ENCODE results near the gene PITPNC1.
A peak's percentile ranks its signal among the peaks of the same experiment; 100 is the strongest.
"Not testable (repeated sequence)": the region's sequence is repeated elsewhere in the genome, so short reads cannot be mapped to it uniquely, and the experiment has no call there.

PITPNC1 gene

GRCh38 chr17:67401598-67402504, 24.8 kb downstream of the PITPNC1 start:
- Histone ChIP-seq H3K4me3 (ENCODE audit: low read depth, low read length) (no peak overlapping the region), H4K12ac (ENCODE audit: low read depth, low read length) (no peak overlapping the region), H2AK5ac (ENCODE audit: low read length) (no peak overlapping the region), H3K4me1 (ENCODE audit: control insufficient read depth in 1 of 2, insufficient read depth in 2 of 2, low read length in 2 of 2) (peaks cover 0 to 3% of the 10 kb centered on the region in 2 experiments), H2BK5ac (ENCODE audit: low read depth, low read length, poor library complexity) (no peak overlapping the region), H4K8ac (ENCODE audit: low read depth, low read length) (no peak overlapping the region), H3K9me3 (ENCODE audit: insufficient read depth, low read depth, low read length) (no peaks in the 10 kb centered on the region), H3K18ac (ENCODE audit: low read length) (no peak overlapping the region), H3K27ac (ENCODE audit: low read depth, low read length) (no peak overlapping the region), H2BK120ac (ENCODE audit: insufficient read depth, low read length, poor library complexity) (no peak overlapping the region), H3K4me2 (ENCODE audit: low read length) (no peak overlapping the region), H3K14ac (ENCODE audit: low read length) (no peak overlapping the region), H2BK12ac (ENCODE audit: low read length) (no peak overlapping the region), H3K79me1 (ENCODE audit: low read length) (no peaks in the 10 kb centered on the region), H3K9ac (ENCODE audit: low read length) (no peak overlapping the region), H3K23ac (ENCODE audit: low read length) (no peak overlapping the region), H3K79me2 (ENCODE audit: control insufficient read depth, insufficient read depth, low read length, poor library complexity) (no peaks in the 10 kb centered on the region), H3K27me3 (ENCODE audit: insufficient read depth, low read length) (no peaks in the 10 kb centered on the region), H3K4ac (ENCODE audit: low read depth, low read length) (no peak overlapping the region), H4K91ac (ENCODE audit: low read depth, low read length) (no peak overlapping the region), H2AFZ (ENCODE audit: insufficient read depth, low read length, poor library complexity) (no peak overlapping the region), H3K36me3 (ENCODE audit: control insufficient read depth in 1 of 2, insufficient read depth in 2 of 2, low read length in 2 of 2) (no peaks in the 10 kb centered on the region)
- DNase-seq, result peak; percentile 67 to 89
- WGBS (ENCODE audit: extremely low coverage, insufficient coverage, insufficient read length), result no CpG with 5 or more reads among the region's 16 CpGs

GRCh38 chr17:67403065-67403464, 26.0 kb downstream of the PITPNC1 start:
- H3K23ac ChIP-seq (ENCODE audit: low read length), result no peak overlapping the region
- H3K27me3 ChIP-seq (ENCODE audit: insufficient read depth, low read length), result no peaks in the 10 kb centered on the region
- no peaks in the 10 kb centered on the region for H3K9me3 ChIP-seq (ENCODE audit: insufficient read depth, low read depth, low read length)
- no CpG with 5 or more reads among the region's 2 CpGs for WGBS (ENCODE audit: extremely low coverage, insufficient coverage, insufficient read length)
- no peak overlapping the region for H3K4me3 ChIP-seq (ENCODE audit: low read depth, low read length)
- no peak overlapping the region for H2BK12ac ChIP-seq (ENCODE audit: low read length)
- H3K79me2 ChIP-seq (ENCODE audit: control insufficient read depth, insufficient read depth, low read length, poor library complexity), result no peaks in the 10 kb centered on the region
- H4K12ac ChIP-seq (ENCODE audit: low read depth, low read length), result no peak overlapping the region
- H4K8ac ChIP-seq (ENCODE audit: low read depth, low read length), result no peak overlapping the region
- no peak overlapping the region for H2AK5ac ChIP-seq (ENCODE audit: low read length)
- H3K14ac ChIP-seq (ENCODE audit: low read length), result no peak overlapping the region
- no peaks in the 10 kb centered on the region for H3K79me1 ChIP-seq (ENCODE audit: low read length)
- no peak for DNase-seq
- no peak overlapping the region for H2BK120ac ChIP-seq (ENCODE audit: insufficient read depth, low read length, poor library complexity)
- no peak overlapping the region for H2BK5ac ChIP-seq (ENCODE audit: low read depth, low read length, poor library complexity)
- no peak overlapping the region for H3K27ac ChIP-seq (ENCODE audit: low read depth, low read length)
- H3K36me3 ChIP-seq (ENCODE audit: control insufficient read depth in 1 of 2, insufficient read depth in 2 of 2, low read length in 2 of 2), result no peaks in the 10 kb centered on the region
- H3K4me2 ChIP-seq (ENCODE audit: low read length), result no peak overlapping the region
- no peak overlapping the region for H2AFZ ChIP-seq (ENCODE audit: insufficient read depth, low read length, poor library complexity)
- peaks cover 0 to 3% of the 10 kb centered on the region in 2 experiments for H3K4me1 ChIP-seq (ENCODE audit: control insufficient read depth in 1 of 2, insufficient read depth in 2 of 2, low read length in 2 of 2)
- H3K9ac ChIP-seq (ENCODE audit: low read length), result no peak overlapping the region
- H3K4ac ChIP-seq (ENCODE audit: low read depth, low read length), result no peak overlapping the region
- H3K18ac ChIP-seq (ENCODE audit: low read length), result no peak overlapping the region
- H4K91ac ChIP-seq (ENCODE audit: low read depth, low read length), result no peak overlapping the region

- Histone ChIP-seq H3K36me3 (ENCODE audit: control insufficient read depth in 1 of 2, insufficient read depth in 2 of 2, low read length in 2 of 2) (no peaks in the 10 kb centered on the region), H2AK5ac (ENCODE audit: low read length) (no peak overlapping the region), H2BK5ac (ENCODE audit: low read depth, low read length, poor library complexity) (no peak overlapping the region), H3K27ac (ENCODE audit: low read depth, low read length) (no peak overlapping the region), H2BK120ac (ENCODE audit: insufficient read depth, low read length, poor library complexity) (no peak overlapping the region), H3K9ac (ENCODE audit: low read length) (no peak overlapping the region), H3K23ac (ENCODE audit: low read length) (no peak overlapping the region), H3K14ac (ENCODE audit: low read length) (no peak overlapping the region), H4K12ac (ENCODE audit: low read depth, low read length) (no peak overlapping the region), H3K18ac (ENCODE audit: low read length) (no peak overlapping the region), H3K9me3 (ENCODE audit: insufficient read depth, low read depth, low read length) (no peaks in the 10 kb centered on the region), H3K79me1 (ENCODE audit: low read length) (no peaks in the 10 kb centered on the region), H3K4ac (ENCODE audit: low read depth, low read length) (no peak overlapping the region), H3K4me3 (ENCODE audit: low read depth, low read length) (no peak overlapping the region), H3K4me1 (ENCODE audit: control insufficient read depth in 1 of 2, insufficient read depth in 2 of 2, low read length in 2 of 2) (peaks cover 0 to 3% of the 10 kb centered on the region in 2 experiments), H4K8ac (ENCODE audit: low read depth, low read length) (no peak overlapping the region), H2AFZ (ENCODE audit: insufficient read depth, low read length, poor library complexity) (no peak overlapping the region), H3K4me2 (ENCODE audit: low read length) (no peak overlapping the region), H2BK12ac (ENCODE audit: low read length) (no peak overlapping the region), H4K91ac (ENCODE audit: low read depth, low read length) (no peak overlapping the region), H3K79me2 (ENCODE audit: control insufficient read depth, insufficient read depth, low read length, poor library complexity) (no peaks in the 10 kb centered on the region), H3K27me3 (ENCODE audit: insufficient read depth, low read length) (no peaks in the 10 kb centered on the region)
- DNase-seq, result no peak
- WGBS (ENCODE audit: extremely low coverage, insufficient coverage, insufficient read length), result no CpG with 5 or more reads among the region's 6 CpGs
Measured at GRCh38 chr17:67403483-67403882, 26.4 kb downstream of the PITPNC1 start.

- H3K4me2 ChIP-seq (ENCODE audit: low read length); H3K9me3 ChIP-seq (ENCODE audit: insufficient read depth, low read depth, low read length); H4K91ac ChIP-seq (ENCODE audit: low read depth, low read length); H2BK120ac ChIP-seq (ENCODE audit: insufficient read depth, low read length, poor library complexity); H3K18ac ChIP-seq (ENCODE audit: low read length); H2AK5ac ChIP-seq (ENCODE audit: low read length); H3K79me2 ChIP-seq (ENCODE audit: control insufficient read depth, insufficient read depth, low read length, poor library complexity); DNase-seq; H3K27ac ChIP-seq (ENCODE audit: low read depth, low read length); H3K23ac ChIP-seq (ENCODE audit: low read length); H3K9ac ChIP-seq (ENCODE audit: low read length); H3K36me3 ChIP-seq (ENCODE audit: control insufficient read depth in 1 of 2, insufficient read depth in 2 of 2, low read length in 2 of 2); H3K4ac ChIP-seq (ENCODE audit: low read depth, low read length); H3K14ac ChIP-seq (ENCODE audit: low read length); H3K4me3 ChIP-seq (ENCODE audit: low read depth, low read length); H4K8ac ChIP-seq (ENCODE audit: low read depth, low read length); H2BK12ac ChIP-seq (ENCODE audit: low read length); H2BK5ac ChIP-seq (ENCODE audit: low read depth, low read length, poor library complexity); H3K4me1 ChIP-seq (ENCODE audit: control insufficient read depth in 1 of 2, insufficient read depth in 2 of 2, low read length in 2 of 2); H2AFZ ChIP-seq (ENCODE audit: insufficient read depth, low read length, poor library complexity); H3K27me3 ChIP-seq (ENCODE audit: insufficient read depth, low read length); H3K79me1 ChIP-seq (ENCODE audit: low read length); H4K12ac ChIP-seq (ENCODE audit: low read depth, low read length): not testable (repeated sequence)
- WGBS (ENCODE audit: extremely low coverage, insufficient coverage, insufficient read length), result no CpG with 5 or more reads among the region's 3 CpGs
Measured at GRCh38 chr17:67408455-67408830, 31.4 kb downstream of the PITPNC1 start.
